H1 (cell line): ENCODE data around the gene CCDC28B. TPM values are rescaled to one million over a fixed set of nuclear protein-coding genes. Genes with fewer than 3 reads are reported as not detected.

ENCODE experiments used
- CBX8 ChIP-seq: fragments of 300-800, 300-1000 bp; sonication (generic); IDR thresholded peaks from 2 replicates; pipeline ENCODE4 v1.7.1; 2016; ENCODE audit warnings: low read depth, low read length, borderline replicate concordance
- CHD1 ChIP-seq: IDR thresholded peaks from 2 replicates; pipeline ENCODE4 v1.6.1; 2012; ENCODE audit warnings: low read depth, low read length, improper control_type of control experiment
- KDM4A ChIP-seq: IDR thresholded peaks from one replicate; pipeline ENCODE4 v1.7.1; 2012; ENCODE audit warnings: low read depth, mild to moderate bottlenecking, moderate library complexity, low read length, inconsistent platforms; ENCODE audit not compliant: severe bottlenecking
- MAFK ChIP-seq: IDR thresholded peaks from 2 replicates; pipeline ENCODE4 v1.6.1; 2012; ENCODE audit warnings: low read depth, mild to moderate bottlenecking, improper control_type of control experiment, low read length
- POU5F1 ChIP-seq: IDR thresholded peaks from 2 replicates; pipeline ENCODE4 v1.6.1; 2011; ENCODE audit warnings: low read depth, mild to moderate bottlenecking, low read length, moderate library complexity
- RBBP5 ChIP-seq: IDR thresholded peaks from 2 replicates; pipeline ENCODE4 v1.7.1; 2012; ENCODE audit warnings: low read depth, mild to moderate bottlenecking, inconsistent platforms, low read length, moderate library complexity, borderline replicate concordance
- TAF1 ChIP-seq: IDR thresholded peaks from 2 replicates; pipeline ENCODE4 v1.6.1; 2011; ENCODE audit warnings: mild to moderate bottlenecking, low read depth, low read length
- polyA plus RNA-seq, 7 experiments: library from polyadenylated mRNA; depleted of rRNA in 3 of 7; stranded (reverse) in 5 of 7; unstranded in 2 of 7; fragments of >200 nt in 5 of 7; fragments of 200-250 nt in 2 of 7; gene quantifications; 1 replicate in 5 of 7; 2 replicates in 1 of 7; 4 replicates in 1 of 7; pipeline versions ENCODE4 v1.2.1 to v1.2.3, GENCODE V29; 2011 to 2013; ENCODE audit warnings: missing spikeins in 2 of 7, mixed read lengths in 2 of 7
- total RNA-seq: library from RNA; stranded (reverse); fragmentation: NEBNext Ultra II Directional; extraction: Animal tissue kit (Norgen Biotek cat#: 25700); gene quantifications from 2 replicates; pipeline ENCODE4 v1.2.1, GENCODE V29; 2021
- TF ChIP-seq, protein P1 (sequence below): IDR thresholded peaks from 2 replicates; pipeline ENCODE4 v1.6.1; 2012; ENCODE audit warnings: low read length, inconsistent platforms

CCDC28B gene
- total and polyA plus RNA-seq, 2 of the 8 experiments (the other 6 are each of a cell fraction or from before 2014, with no cell fraction given): 16.7 to 17.1 TPM

DNA sequence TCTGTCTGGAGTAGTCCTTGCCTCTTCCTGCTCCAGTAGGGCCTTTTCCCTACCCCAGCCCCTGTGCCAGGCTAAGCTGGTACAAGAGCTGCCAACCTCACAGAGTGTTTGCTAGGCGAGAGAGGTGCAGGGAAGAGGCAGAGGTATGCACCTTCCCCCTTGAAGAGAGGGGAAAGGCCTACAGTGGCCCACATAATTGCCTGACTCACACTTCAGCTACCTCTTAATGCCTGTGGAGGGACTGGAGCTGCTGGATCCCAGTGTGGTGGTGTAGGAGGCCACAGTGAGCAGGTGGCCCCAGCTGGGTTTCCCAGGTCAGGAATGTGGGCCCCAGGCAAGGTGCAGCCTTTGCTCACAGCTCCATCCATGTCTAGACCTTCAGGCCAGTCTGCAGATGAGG lies 3.3 kb upstream of the CCDC28B start (continued):
- no peak for TF ChIP-seq POU5F1
- no peak for TF ChIP-seq TAF1
- TF ChIP-seq CHD1: no peak
- TF ChIP-seq CBX8: no peak
- TF ChIP-seq, protein P1, sequence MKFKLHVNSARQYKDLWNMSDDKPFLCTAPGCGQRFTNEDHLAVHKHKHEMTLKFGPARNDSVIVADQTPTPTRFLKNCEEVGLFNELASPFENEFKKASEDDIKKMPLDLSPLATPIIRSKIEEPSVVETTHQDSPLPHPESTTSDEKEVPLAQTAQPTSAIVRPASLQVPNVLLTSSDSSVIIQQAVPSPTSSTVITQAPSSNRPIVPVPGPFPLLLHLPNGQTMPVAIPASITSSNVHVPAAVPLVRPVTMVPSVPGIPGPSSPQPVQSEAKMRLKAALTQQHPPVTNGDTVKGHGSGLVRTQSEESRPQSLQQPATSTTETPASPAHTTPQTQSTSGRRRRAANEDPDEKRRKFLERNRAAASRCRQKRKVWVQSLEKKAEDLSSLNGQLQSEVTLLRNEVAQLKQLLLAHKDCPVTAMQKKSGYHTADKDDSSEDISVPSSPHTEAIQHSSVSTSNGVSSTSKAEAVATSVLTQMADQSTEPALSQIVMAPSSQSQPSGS: no peak
- no peak for TF ChIP-seq RBBP5
- TF ChIP-seq KDM4A: no peak
- TF ChIP-seq MAFK: no peak
